Stimulated activated naive B cell treated with anti-CD40 and anti-IgM and Interleukin-4, amounts not matched to agents 10 μg/mL and 1 μg/mL and 100 μg/mL, for 72 hours (primary cell): ENCODE measurements around the gene KHDC4.
"Not testable (repeated sequence)": the region's sequence is repeated elsewhere in the genome, so short reads cannot be mapped to it uniquely, and the experiment has no call there.

Experiments used
- ATAC-seq, 2 donors: fragments of 150-1000 bp; cut with Tn5 transposase; replicated peaks; 2 replicates each; pipeline ENCODE4 v1.10.0; 2021; ENCODE audit warnings: moderate library complexity in 1 of 2
- DNase-seq: peaks from one replicate; pipeline ENCODE4 v3.0.0; 2021
- H3K27ac Mint-ChIP-seq: one replicate; pipeline ENCODE4 v1.8.0; 2022; ENCODE audit warnings: mild to moderate bottlenecking, mixed read lengths
- H3K27me3 Mint-ChIP-seq, 2 donors: one replicate each; pipeline ENCODE4 v1.8.0; 2022; ENCODE audit warnings: mixed read lengths in 2 of 2
- H3K36me3 Mint-ChIP-seq, 2 donors: one replicate each; pipeline ENCODE4 v1.8.0; 2022; ENCODE audit warnings: mixed read lengths in 2 of 2, mild to moderate bottlenecking in 1 of 2
- H3K4me1 Mint-ChIP-seq, 2 donors: one replicate each; pipeline ENCODE4 v1.8.0; 2022; ENCODE audit warnings: mixed read lengths in 2 of 2, mild to moderate bottlenecking in 1 of 2
- H3K4me3 Mint-ChIP-seq, 2 donors: one replicate each; pipeline ENCODE4 v1.8.0; 2022; ENCODE audit warnings: mild to moderate bottlenecking in 2 of 2, mixed read lengths in 2 of 2, moderate library complexity in 1 of 2
- H3K9me3 Mint-ChIP-seq, 2 donors: one replicate each; pipeline ENCODE4 v1.8.0; 2022; ENCODE audit warnings: mixed read lengths in 2 of 2, mild to moderate bottlenecking in 1 of 2

Gene KHDC4

DNA sequence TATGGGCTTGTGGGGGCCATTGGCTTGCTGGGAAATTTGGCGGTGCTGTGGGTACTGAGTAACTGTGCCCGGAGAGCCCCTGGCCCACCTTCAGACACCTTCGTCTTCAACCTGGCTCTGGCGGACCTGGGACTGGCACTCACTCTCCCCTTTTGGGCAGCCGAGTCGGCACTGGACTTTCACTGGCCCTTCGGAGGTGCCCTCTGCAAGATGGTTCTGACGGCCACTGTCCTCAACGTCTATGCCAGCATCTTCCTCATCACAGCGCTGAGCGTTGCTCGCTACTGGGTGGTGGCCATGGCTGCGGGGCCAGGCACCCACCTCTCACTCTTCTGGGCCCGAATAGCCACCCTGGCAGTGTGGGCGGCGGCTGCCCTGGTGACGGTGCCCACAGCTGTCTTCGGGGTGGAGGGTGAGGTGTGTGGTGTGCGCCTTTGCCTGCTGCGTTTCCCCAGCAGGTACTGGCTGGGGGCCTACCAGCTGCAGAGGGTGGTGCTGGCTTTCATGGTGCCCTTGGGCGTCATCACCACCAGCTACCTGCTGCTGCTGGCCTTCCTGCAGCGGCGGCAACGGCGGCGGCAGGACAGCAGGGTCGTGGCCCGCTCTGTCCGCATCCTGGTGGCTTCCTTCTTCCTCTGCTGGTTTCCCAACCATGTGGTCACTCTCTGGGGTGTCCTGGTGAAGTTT is 7.8 kb upstream of the KHDC4 start:
- peaks cover 18 to 28% of the 10 kb centered on the region in 2 donors for H3K36me3 Mint-ChIP-seq
- no peaks in the 10 kb centered on the region for H3K27me3 Mint-ChIP-seq
- no peak for DNase-seq
- H3K4me1 Mint-ChIP-seq: peaks cover 65 to 86% of the 10 kb centered on the region in 2 donors
- ATAC-seq: no peak
- H3K27ac Mint-ChIP-seq: peak overlapping the region; percentile 96
- no peaks in the 10 kb centered on the region for H3K9me3 Mint-ChIP-seq
- H3K4me3 Mint-ChIP-seq: peak overlapping the region; percentile 46 to 50

GRCh38 chr1:155940993-155941844 is 7.0 kb upstream of the KHDC4 start, which contains the start of gene RXFP4:
Gene RXFP4 (plus strand): TSS chr1:155941638. CDS start chr1:155941710, 72 bp downstream.
- Mint-ChIP-seq H3K27ac (peak within 1 kb of the TSS; percentile 96), H3K27me3 (no peaks in the 10 kb centered on the region), H3K4me3 (peak within 1 kb of the TSS; percentile 46 to 50), H3K4me1 (peaks cover 60 to 78% of the 10 kb centered on the region in 2 donors), H3K9me3 (no peaks in the 10 kb centered on the region), H3K36me3 (peaks cover 11 to 21% of the 10 kb centered on the region in 2 donors)
- DNase-seq: no peak
- ATAC-seq: peak; percentile 10 to 12

- Mint-ChIP-seq H3K9me3 (no peaks in the 10 kb centered on the region), H3K36me3 (peaks cover 7 to 17% of the 10 kb centered on the region in 2 donors), H3K4me1 (peaks cover 54 to 71% of the 10 kb centered on the region in 2 donors), H3K4me3 (peak overlapping the region; percentile 24 to 50), H3K27ac (peak overlapping the region; percentile 96), H3K27me3 (no peaks in the 10 kb centered on the region)
- DNase-seq (no peak), ATAC-seq (peak; percentile 2 to 11)
Observed at GRCh38 chr1:155940482-155940992, 6.3 kb upstream of the KHDC4 start.

DNA sequence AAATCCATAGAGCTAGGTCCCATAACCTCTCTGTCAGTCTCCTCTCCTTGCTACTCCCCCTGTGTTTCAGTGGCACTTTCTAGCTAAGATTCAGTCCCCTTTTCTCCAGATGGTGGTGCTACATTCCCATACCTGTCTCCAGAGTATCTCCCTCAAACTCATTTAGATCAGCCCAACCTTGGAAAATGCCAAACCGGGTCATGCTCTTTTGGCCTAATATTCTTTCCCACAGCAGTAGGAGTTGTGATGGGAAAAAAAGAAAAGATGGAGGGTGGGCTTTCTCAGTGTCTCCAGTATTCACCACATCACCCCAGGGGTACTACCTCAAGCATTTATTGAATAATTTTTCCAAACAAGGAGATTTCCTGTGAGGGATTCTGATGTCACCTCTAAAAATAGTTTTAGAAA is 4.0 kb upstream of the KHDC4 start:
- DNase-seq: no peak
- no peaks in the 10 kb centered on the region for H3K9me3 Mint-ChIP-seq
- peaks cover 37 to 49% of the 10 kb centered on the region in 2 donors for H3K4me1 Mint-ChIP-seq
- no peak overlapping the region for H3K27ac Mint-ChIP-seq
- no peaks in the 10 kb centered on the region for H3K27me3 Mint-ChIP-seq
- ATAC-seq: no peak
- no peak overlapping the region for H3K4me3 Mint-ChIP-seq
- H3K36me3 Mint-ChIP-seq: peaks cover under 1 to 9% of the 10 kb centered on the region in 2 donors

DNA sequence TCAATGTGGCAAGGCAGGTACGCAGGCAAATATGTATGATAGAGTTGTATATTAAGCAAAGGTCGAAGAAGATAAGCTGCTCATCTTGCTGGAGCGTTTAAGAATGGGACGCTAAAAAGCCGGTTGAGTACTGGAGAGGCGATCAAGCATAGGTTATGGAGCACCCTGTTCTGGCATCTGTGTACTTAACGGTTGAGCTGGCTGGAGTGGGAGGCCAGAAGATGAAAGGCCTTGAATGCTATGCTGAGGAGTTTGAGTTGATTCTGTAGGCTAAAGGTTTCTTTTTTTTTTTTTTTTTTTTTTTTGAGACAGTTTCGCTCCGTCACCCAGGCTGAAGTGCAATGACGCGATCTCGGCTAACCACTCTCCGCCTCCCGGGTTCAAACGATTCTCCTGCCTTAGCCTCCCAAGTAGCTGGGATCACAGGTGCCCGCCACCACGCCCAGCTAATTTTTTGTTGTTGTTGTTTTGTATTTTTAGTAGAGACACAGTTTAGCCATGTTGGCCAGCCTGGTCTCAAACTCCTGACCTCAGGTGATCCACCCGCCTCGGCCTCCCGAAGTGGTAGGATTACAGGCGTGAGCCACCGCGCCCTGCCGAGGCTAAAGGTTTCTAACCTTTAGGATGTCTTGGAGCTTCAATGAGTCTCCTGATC is 850 bp upstream of the KHDC4 start:
- no peak for DNase-seq
- H3K27me3 Mint-ChIP-seq: no peaks in the 10 kb centered on the region
- no peak for ATAC-seq
- H3K36me3 Mint-ChIP-seq: peaks cover 10% of the 10 kb centered on the region in 2 donors
- no peak overlapping the region for H3K27ac Mint-ChIP-seq
- peaks cover 9 to 43% of the 10 kb centered on the region in 2 donors for H3K4me1 Mint-ChIP-seq
- H3K4me3 Mint-ChIP-seq: peak overlapping the region in 1 of 2 donors; percentile 65
- H3K9me3 Mint-ChIP-seq: no peaks in the 10 kb centered on the region

- Mint-ChIP-seq H3K36me3 (peaks cover 16 to 19% of the 10 kb centered on the region in 2 donors), H3K4me1 (peaks cover 8 to 44% of the 10 kb centered on the region in 2 donors), H3K9me3 (no peaks in the 10 kb centered on the region), H3K27ac (no peak overlapping the region), H3K27me3 (no peaks in the 10 kb centered on the region), H3K4me3 (no peak overlapping the region)
- DNase-seq (no peak), ATAC-seq (no peak)
Observed at GRCh38 chr1:155933591-155934096, 569 bp downstream of the KHDC4 start.

DNA sequence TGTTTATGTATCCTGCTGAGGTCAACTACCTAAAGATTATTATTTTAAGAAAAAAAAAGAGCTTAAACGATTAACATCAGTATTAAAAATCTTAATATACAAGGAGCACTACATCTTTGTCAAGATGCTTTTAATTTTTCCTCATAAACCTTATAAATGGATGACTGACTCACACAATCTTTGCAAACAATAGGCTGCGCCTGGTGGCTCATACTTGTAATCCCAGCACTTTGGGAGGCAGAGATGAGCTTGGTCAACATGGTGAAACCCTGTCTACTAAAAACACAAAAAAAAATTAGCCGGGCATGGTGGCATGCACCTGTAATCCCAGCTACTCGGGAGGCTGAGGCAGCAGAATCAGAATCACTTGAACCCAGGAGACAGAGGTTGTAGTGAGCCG is 1.7 kb downstream of the KHDC4 start:
- H3K27ac Mint-ChIP-seq: no peak overlapping the region

DNA sequence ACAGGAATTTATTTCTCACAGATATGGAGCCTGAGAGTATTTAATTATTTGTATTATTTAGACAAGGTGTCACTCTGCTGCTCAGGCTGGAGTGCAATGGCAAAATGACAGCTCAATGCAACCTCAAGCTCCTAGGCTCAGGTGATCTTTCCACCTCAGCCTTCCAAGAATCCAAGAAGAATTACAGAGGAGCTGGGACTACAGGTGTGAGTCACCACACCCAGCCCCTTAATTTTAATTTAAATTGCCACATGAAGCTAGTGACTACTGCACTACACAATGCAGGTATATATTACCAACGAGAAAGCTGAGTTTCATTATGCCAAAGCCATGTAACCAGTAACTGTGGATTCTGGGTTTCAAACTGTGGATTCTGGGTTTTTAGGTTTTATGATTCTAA is 2.1 kb downstream of the KHDC4 start:
- H3K36me3 Mint-ChIP-seq: peaks cover 17 to 24% of the 10 kb centered on the region in 2 donors
- no peak overlapping the region for H3K4me3 Mint-ChIP-seq
- DNase-seq (no peak), ATAC-seq (no peak)
- H3K4me1 Mint-ChIP-seq: peaks cover 5 to 35% of the 10 kb centered on the region in 2 donors
- no peaks in the 10 kb centered on the region for H3K27me3 Mint-ChIP-seq
- no peak overlapping the region for H3K27ac Mint-ChIP-seq
- H3K9me3 Mint-ChIP-seq: no peaks in the 10 kb centered on the region

More for the DNA sequence above, 1.7 kb downstream of the KHDC4 start:
- ATAC-seq (no peak), DNase-seq (no peak)
- Mint-ChIP-seq H3K9me3 (no peaks in the 10 kb centered on the region), H3K4me1 (peaks cover 5 to 35% of the 10 kb centered on the region in 2 donors), H3K36me3 (peaks cover 16 to 23% of the 10 kb centered on the region in 2 donors), H3K4me3 (no peak overlapping the region), H3K27me3 (no peaks in the 10 kb centered on the region)

- peak overlapping the region; percentile 79 to 85 for H3K4me3 Mint-ChIP-seq
- peaks cover 5 to 35% of the 10 kb centered on the region in 2 donors for H3K4me1 Mint-ChIP-seq
- ATAC-seq (no peak), DNase-seq (no peak)
- H3K9me3 Mint-ChIP-seq: no peaks in the 10 kb centered on the region
- H3K27me3 Mint-ChIP-seq: no peaks in the 10 kb centered on the region
- H3K36me3 Mint-ChIP-seq: peaks cover 23 to 29% of the 10 kb centered on the region in 2 donors
- H3K27ac Mint-ChIP-seq: peak overlapping the region; percentile 85
Observed at GRCh38 chr1:155931332-155932038, 2.7 kb downstream of the KHDC4 start.

DNA sequence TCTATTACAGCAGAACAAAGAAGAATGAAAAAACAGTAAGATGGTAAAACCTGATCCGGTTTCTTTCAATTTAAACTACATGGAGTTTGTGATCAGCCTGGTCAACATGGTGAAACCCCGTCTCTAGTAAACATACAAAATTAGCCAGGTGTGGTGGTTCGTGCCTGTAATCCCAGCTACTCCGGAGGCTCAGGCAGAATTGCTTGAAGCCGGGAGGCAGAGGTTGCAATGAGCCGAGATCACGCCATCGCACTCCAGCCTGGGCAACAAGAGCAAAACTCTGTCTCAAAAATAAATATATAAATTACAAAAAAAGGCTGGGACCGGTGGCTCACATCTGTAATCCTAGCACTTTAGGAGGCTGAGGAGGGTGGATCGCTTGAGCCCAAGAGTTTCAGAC is 3.5 kb downstream of the KHDC4 start:
- peaks cover 26 to 36% of the 10 kb centered on the region in 2 donors for H3K36me3 Mint-ChIP-seq
- peak overlapping the region; percentile 85 for H3K27ac Mint-ChIP-seq
- ATAC-seq, DNase-seq, H3K27me3 Mint-ChIP-seq, H3K9me3 Mint-ChIP-seq: not testable (repeated sequence)
- peak overlapping the region; percentile 79 to 85 for H3K4me3 Mint-ChIP-seq
- peaks cover 5 to 35% of the 10 kb centered on the region in 2 donors for H3K4me1 Mint-ChIP-seq

DNA sequence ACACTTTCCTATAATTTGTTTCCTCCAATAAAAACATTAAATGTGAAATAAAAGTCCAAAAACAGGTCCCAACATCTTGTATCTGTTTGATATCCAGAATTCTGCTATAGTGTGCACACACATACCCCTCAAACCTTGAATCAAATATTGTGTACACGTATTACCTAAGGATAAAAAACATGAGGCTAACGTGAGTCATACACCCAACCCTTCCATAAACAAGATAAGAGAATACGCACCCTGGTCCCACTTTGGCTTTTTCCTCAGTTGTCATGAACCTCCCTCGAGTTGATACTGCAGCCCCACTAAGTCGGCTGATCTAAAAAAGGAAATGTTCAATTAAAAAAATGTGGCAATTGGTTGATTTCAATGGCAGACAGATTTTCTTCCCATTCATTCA is 5.2 kb downstream of the KHDC4 start:
- ATAC-seq (no peak), DNase-seq (no peak)
- Mint-ChIP-seq H3K36me3 (peaks cover 29 to 40% of the 10 kb centered on the region in 2 donors), H3K4me3 (no peak overlapping the region), H3K27me3 (no peaks in the 10 kb centered on the region), H3K27ac (no peak overlapping the region), H3K4me1 (peaks cover 6 to 35% of the 10 kb centered on the region in 2 donors), H3K9me3 (no peaks in the 10 kb centered on the region)

DNA sequence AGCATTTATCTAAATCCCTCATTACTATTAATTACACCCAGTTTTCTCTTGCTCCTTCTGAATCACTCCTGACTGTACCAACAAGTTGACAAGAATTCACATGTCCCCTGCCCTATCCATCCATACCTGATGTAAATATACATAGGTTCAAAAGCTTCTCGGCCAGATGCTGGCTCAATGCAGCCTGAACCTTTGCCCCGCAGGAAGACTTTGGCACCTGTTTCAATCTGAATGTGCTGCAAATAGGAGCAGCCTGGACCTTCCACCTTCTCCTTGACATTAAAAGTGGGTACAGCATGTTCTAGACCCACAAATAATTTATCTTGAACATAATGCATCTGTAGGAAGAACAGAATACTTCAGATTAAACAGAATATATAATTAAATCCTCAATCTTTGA is 8.7 kb downstream of the KHDC4 start:
- ATAC-seq: no peak
- H3K9me3 Mint-ChIP-seq: no peaks in the 10 kb centered on the region
- no peak overlapping the region for H3K27ac Mint-ChIP-seq
- H3K4me3 Mint-ChIP-seq: no peak overlapping the region
- H3K27me3 Mint-ChIP-seq: no peaks in the 10 kb centered on the region
- peaks cover 34 to 48% of the 10 kb centered on the region in 2 donors for H3K36me3 Mint-ChIP-seq
- H3K4me1 Mint-ChIP-seq: peaks cover 7 to 19% of the 10 kb centered on the region in 2 donors
- DNase-seq: no peak

GRCh38 chr1:155920717-155921116 is 13.5 kb downstream of the KHDC4 start:
- Mint-ChIP-seq H3K9me3 (no peaks in the 10 kb centered on the region), H3K27ac (no peak overlapping the region), H3K4me1 (peaks cover 4 to 11% of the 10 kb centered on the region in 2 donors), H3K27me3 (no peaks in the 10 kb centered on the region), H3K4me3 (no peak overlapping the region), H3K36me3 (peaks cover 36 to 37% of the 10 kb centered on the region in 2 donors)
- ATAC-seq: no peak
- no peak for DNase-seq
